ENCODE measurements around the gene C1orf159. TPM values are rescaled to one million over a fixed set of nuclear protein-coding genes. Genes with fewer than 3 reads are reported as not detected.

Gene C1orf159
- total RNA-seq, 4 donors from 2014 or later: 6.9 to 19.6 (median 14.7) TPM

- intact Hi-C loops (cut with DNase I): no loop called here
- WGBS, 2 donors: 93% methylated on average over 5 of the region's 26 CpGs; no CpG with 5 or more reads in 1 of the 2 donors
- no peak for DNase-seq
Measured at GRCh38 chr1:1046767-1047166, 69.1 kb downstream of the C1orf159 start.

DNA sequence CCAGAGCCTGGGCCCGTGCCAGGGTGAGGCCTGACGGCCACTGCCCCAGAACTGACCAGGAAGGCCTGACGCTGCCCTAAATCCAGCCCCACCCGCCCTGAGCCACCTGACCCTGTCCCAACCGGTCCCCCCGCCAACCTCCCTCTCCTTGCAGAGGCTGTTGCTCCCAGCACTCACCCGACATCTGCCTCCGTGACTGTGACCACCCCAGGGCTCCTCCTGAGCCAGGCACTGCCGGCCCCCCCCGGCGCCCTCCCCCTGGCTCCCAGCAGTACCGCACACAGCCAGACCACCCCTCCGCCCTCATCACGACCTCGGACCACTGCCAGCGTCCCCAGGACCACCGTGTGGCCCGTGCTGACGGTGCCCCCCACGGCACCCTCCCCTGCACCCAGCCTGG lies 69.6 kb downstream of the C1orf159 start:
- Histone ChIP-seq H3K36me3 (peaks cover 0 to 86% (median 16%) of the 10 kb centered on the region in 3 donors), H3K9me3 (no peaks in the 10 kb centered on the region), H3K4me1 (no peaks in the 10 kb centered on the region), H3K27me3 (no peaks in the 10 kb centered on the region), H3K4me3 (no peak overlapping the region), H3K27ac (no peak overlapping the region)
- DNase-seq: no peak
- WGBS, 2 donors: 89% methylated on average over 3 of the region's 20 CpGs; no CpG with 5 or more reads in 1 of the 2 donors
- TF ChIP-seq, protein P1, sequence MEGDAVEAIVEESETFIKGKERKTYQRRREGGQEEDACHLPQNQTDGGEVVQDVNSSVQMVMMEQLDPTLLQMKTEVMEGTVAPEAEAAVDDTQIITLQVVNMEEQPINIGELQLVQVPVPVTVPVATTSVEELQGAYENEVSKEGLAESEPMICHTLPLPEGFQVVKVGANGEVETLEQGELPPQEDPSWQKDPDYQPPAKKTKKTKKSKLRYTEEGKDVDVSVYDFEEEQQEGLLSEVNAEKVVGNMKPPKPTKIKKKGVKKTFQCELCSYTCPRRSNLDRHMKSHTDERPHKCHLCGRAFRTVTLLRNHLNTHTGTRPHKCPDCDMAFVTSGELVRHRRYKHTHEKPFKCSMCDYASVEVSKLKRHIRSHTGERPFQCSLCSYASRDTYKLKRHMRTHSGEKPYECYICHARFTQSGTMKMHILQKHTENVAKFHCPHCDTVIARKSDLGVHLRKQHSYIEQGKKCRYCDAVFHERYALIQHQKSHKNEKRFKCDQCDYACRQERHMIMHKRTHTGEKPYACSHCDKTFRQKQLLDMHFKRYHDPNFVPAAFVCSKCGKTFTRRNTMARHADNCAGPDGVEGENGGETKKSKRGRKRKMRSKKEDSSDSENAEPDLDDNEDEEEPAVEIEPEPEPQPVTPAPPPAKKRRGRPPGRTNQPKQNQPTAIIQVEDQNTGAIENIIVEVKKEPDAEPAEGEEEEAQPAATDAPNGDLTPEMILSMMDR (IDR thresholded peaks at IDR 0.05): no peak
- TF ChIP-seq POLR2A (IDR thresholded peaks at IDR 0.05): no peak
- intact Hi-C loops (cut with DNase I): no loop called here

More at GRCh38 chr1:1046767-1047166, 69.1 kb downstream of the C1orf159 start:
- H3K9me3 ChIP-seq: no peaks in the 10 kb centered on the region
- H3K27ac ChIP-seq: no peak overlapping the region
- H3K27me3 ChIP-seq: no peaks in the 10 kb centered on the region
- TF ChIP-seq POLR2A (IDR thresholded peaks at IDR 0.05): no peak
- TF ChIP-seq, protein P1 (IDR thresholded peaks at IDR 0.05): no peak
- H3K4me3 ChIP-seq: no peak overlapping the region
- H3K36me3 ChIP-seq: peaks cover 0 to 91% (median 19%) of the 10 kb centered on the region in 3 donors
- no peaks in the 10 kb centered on the region for H3K4me1 ChIP-seq

DNA sequence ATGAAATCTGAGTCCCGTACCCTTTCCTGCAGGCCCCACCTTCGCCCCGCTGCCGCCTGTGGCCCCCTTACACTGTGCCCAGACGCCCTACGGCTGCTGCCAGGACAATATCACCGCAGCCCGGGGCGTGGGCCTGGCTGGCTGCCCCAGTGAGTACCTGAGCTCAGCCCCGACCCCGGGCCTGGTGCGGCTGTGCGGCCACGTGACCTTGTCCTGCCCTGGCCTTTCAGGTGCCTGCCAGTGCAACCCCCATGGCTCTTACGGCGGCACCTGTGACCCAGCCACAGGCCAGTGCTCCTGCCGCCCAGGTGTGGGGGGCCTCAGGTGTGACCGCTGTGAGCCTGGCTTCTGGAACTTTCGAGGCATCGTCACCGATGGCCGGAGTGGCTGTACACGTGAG lies 70.8 kb downstream of the C1orf159 start:
- Histone ChIP-seq H3K4me3 (no peak overlapping the region), H3K9me3 (no peaks in the 10 kb centered on the region), H3K4me1 (peaks cover 5 to 6% (median 5%) of the 10 kb centered on the region in 3 donors), H3K36me3 (peaks cover 0 to 75% (median 14%) of the 10 kb centered on the region in 3 donors), H3K27me3 (peaks cover 0 to under 1% (median 0%) of the 10 kb centered on the region in 4 donors), H3K27ac (no peak overlapping the region)
- TF ChIP-seq, protein P1 (IDR thresholded peaks at IDR 0.05): no peak
- TF ChIP-seq POLR2A (IDR thresholded peaks at IDR 0.05): no peak
- 86 to 93% methylated on average over 12 to 18 of the region's 23 CpGs for WGBS, 2 donors
- DNase-seq: no peak
- intact Hi-C loops (cut with DNase I): no loop called here

GRCh38 chr1:1044455-1045078 lies 71.3 kb downstream of the C1orf159 start:
- H3K4me1 ChIP-seq: peaks cover 10 to 11% (median 11%) of the 10 kb centered on the region in 3 donors
- H3K36me3 ChIP-seq: peaks cover 0 to 69% (median 9%) of the 10 kb centered on the region in 3 donors
- intact Hi-C loops (cut with DNase I): no loop called here

DNA sequence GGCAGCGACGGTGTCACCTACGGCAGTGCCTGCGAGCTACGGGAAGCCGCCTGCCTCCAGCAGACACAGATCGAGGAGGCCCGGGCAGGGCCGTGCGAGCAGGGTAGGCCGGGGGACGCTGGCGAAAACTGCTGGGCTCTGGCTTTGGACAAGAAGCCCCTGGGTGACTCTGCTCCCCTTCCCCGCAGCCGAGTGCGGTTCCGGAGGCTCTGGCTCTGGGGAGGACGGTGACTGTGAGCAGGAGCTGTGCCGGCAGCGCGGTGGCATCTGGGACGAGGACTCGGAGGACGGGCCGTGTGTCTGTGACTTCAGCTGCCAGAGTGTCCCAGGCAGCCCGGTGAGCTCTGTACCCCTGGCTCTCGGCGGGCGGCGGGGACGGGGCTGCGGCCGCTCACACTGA lies 72.0 kb downstream of the C1orf159 start:
- H3K27me3 ChIP-seq: peaks cover 0 to 13% (median 0%) of the 10 kb centered on the region in 4 donors
- no peak for DNase-seq
- H3K9me3 ChIP-seq: no peaks in the 10 kb centered on the region
- H3K4me3 ChIP-seq: no peak overlapping the region
- 98% methylated on average over 9 of the region's 33 CpGs; no CpG with 5 or more reads in 1 of the 2 donors for WGBS, 2 donors
- TF ChIP-seq, protein P1 (IDR thresholded peaks at IDR 0.05): no peak
- no peak for TF ChIP-seq POLR2A (IDR thresholded peaks at IDR 0.05)
- H3K36me3 ChIP-seq: peaks cover 0 to 63% (median 9%) of the 10 kb centered on the region in 3 donors
- H3K4me1 ChIP-seq: peaks cover 14 to 18% (median 15%) of the 10 kb centered on the region in 3 donors
- H3K27ac ChIP-seq: no peak overlapping the region
- intact Hi-C loops (cut with DNase I): no loop called here

More at GRCh38 chr1:1044455-1045078, 71.3 kb downstream of the C1orf159 start:
- H3K9me3 ChIP-seq: no peaks in the 10 kb centered on the region
- H3K27ac ChIP-seq: no peak overlapping the region
- no peak for DNase-seq
- TF ChIP-seq, protein P1 (IDR thresholded peaks at IDR 0.05): no peak
- TF ChIP-seq POLR2A (IDR thresholded peaks at IDR 0.05): no peak
- H3K4me3 ChIP-seq: no peak overlapping the region
- WGBS, 2 donors: 95 to 97% methylated on average over 12 to 15 of the region's 34 CpGs
- peaks cover 0 to 6% (median 0%) of the 10 kb centered on the region in 4 donors for H3K27me3 ChIP-seq

Measured in esophagus squamous epithelium (tissue), 5 donors.